Liver (tissue), 3 donors: ENCODE results near the gene MAP3K19.

Experiments
- HNF4G ChIP-seq: IDR thresholded peaks from 2 replicates; pipeline ENCODE4 v1.6.1; 2016; ENCODE audit warnings: antibody characterized with exemption
- SP1 ChIP-seq: IDR thresholded peaks from 2 replicates; pipeline ENCODE4 v1.6.1; 2018; ENCODE audit warnings: antibody characterized with exemption, mild to moderate bottlenecking
- TF ChIP-seq, protein P1 (sequence below): IDR thresholded peaks from 2 replicates; pipeline ENCODE4 v1.6.1; 2016; ENCODE audit warnings: antibody characterized with exemption
- TF ChIP-seq, protein P2 (sequence below): fragments of 150-350 bp; IDR thresholded peaks from 2 replicates; pipeline ENCODE4 v1.5.1; 2017; ENCODE audit warnings: improper control_type of control experiment, low read depth, low read length; ENCODE audit not compliant: missing input control
- donor health status: healthy.
- donor health status: healthy.

DNA sequence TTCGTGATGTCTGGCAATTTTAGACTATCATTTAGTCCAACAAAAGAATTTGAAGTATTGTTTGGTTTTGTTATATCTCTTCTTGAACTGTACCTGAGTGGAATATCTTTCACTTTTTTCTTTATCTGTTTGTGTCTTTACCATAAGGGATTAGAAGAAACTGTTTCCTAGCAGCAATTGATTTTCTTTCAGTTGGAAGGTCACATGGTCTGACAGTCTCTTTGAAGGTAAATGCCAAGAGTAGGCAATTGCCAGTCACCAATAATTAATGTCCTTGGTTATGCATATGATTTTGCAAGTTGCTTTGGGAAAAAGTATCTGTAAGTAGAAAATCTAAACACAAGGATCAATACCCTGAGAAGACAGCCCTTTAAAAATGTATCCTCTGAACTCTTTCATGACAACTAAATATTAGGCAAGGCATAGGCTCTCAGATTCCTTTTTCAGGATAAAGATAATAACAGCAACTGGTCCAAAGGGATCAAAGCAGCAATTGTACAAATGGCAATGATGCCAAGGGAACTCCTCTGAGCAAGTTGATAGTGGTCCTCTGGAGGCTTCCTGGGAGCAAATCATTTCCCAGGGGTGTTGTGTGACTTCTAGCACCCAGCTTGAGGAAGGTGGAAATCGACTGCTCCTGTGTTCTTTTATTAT lies 17.6 kb downstream of the MAP3K19 start:
- TF ChIP-seq HNF4G (no peak), SP1 (no peak)
- TF ChIP-seq, protein P1, sequence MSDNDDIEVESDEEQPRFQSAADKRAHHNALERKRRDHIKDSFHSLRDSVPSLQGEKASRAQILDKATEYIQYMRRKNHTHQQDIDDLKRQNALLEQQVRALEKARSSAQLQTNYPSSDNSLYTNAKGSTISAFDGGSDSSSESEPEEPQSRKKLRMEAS: no peak
- TF ChIP-seq, protein P2, sequence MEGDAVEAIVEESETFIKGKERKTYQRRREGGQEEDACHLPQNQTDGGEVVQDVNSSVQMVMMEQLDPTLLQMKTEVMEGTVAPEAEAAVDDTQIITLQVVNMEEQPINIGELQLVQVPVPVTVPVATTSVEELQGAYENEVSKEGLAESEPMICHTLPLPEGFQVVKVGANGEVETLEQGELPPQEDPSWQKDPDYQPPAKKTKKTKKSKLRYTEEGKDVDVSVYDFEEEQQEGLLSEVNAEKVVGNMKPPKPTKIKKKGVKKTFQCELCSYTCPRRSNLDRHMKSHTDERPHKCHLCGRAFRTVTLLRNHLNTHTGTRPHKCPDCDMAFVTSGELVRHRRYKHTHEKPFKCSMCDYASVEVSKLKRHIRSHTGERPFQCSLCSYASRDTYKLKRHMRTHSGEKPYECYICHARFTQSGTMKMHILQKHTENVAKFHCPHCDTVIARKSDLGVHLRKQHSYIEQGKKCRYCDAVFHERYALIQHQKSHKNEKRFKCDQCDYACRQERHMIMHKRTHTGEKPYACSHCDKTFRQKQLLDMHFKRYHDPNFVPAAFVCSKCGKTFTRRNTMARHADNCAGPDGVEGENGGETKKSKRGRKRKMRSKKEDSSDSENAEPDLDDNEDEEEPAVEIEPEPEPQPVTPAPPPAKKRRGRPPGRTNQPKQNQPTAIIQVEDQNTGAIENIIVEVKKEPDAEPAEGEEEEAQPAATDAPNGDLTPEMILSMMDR: no peak
